Measurements from ENCODE around the gene RHOH. TPM values are rescaled to one million over a fixed set of nuclear protein-coding genes. Genes with fewer than 3 reads are reported as not detected.
"Not testable (repeated sequence)": the region's sequence is repeated elsewhere in the genome, so short reads cannot be mapped to it uniquely, and the experiment has no call there.

RHOH gene
- total and polyA plus RNA-seq, 9 of the 15 experiments (the other 6 are each of a cell fraction or from before 2014, with no cell fraction given) = 14.3 to 37.7 (median 23.2) TPM

GRCh38 chr4:40290611-40291186 lies 93.9 kb downstream of the RHOH start (continued):
- TF ChIP-seq ZMIZ1 (IDR thresholded peaks at IDR 0.05; ENCODE audit: low read depth in 2 of 2, low read length in 2 of 2) = peak in 1 of 2 experiments; percentile 88; a peak in 2 of 4 replicates
- TF ChIP-seq CC2D1A (IDR thresholded peaks at IDR 0.05) = peak; percentile 78; the same call in 1 of the 2 replicates
- peak; percentile 89 for TF ChIP-seq HDAC3 (IDR thresholded peaks at IDR 0.05; ENCODE audit: borderline replicate concordance, partially characterized antibody)
- TF ChIP-seq MLLT1 (IDR thresholded peaks at IDR 0.05) = peak in 1 of 2 experiments; percentile 73; a peak in 2 of 4 replicates
- 0 out of 2 replicates have a peak, but pooled peaks have one; percentile 36 for TF ChIP-seq MECOM (CRISPR knock-in tag; IDR thresholded peaks at IDR 0.05)
- TF ChIP-seq CXXC5 (CRISPR knock-in tag; IDR thresholded peaks at IDR 0.05) = 0 out of 2 replicates have a peak, but pooled peaks have one; percentile 41
- peak; percentile 93; the same call in 1 of the 2 replicates for TF ChIP-seq CTBP1 (IDR thresholded peaks at IDR 0.05; ENCODE audit: borderline replicate concordance)
- TF ChIP-seq C11orf30 (IDR thresholded peaks at IDR 0.05; ENCODE audit: low read depth) = peak; percentile 92
- peak; percentile 25; the same call in 1 of the 2 replicates for TF ChIP-seq BCOR (IDR thresholded peaks at IDR 0.05)
- TF ChIP-seq CBX5 (IDR thresholded peaks at IDR 0.05; ENCODE audit: borderline replicate concordance, low read depth) = 0 out of 2 replicates have a peak, but pooled peaks have one; percentile 19
- TF ChIP-seq MBD2 (IDR thresholded peaks at IDR 0.05; ENCODE audit: borderline replicate concordance, low read depth) = peak; percentile 85; the same call in 1 of the 2 replicates
- peak; percentile 84; the same call in 1 of the 2 replicates for TF ChIP-seq MYNN (IDR thresholded peaks at IDR 0.05)
- not testable (repeated sequence) for TF ChIP-seq MYNN, CEBPG (CRISPR knock-in tag; IDR thresholded peaks at IDR 0.05)
- 0 out of 2 replicates have a peak, but pooled peaks have one; percentile 47 for TF ChIP-seq PHB2 (IDR thresholded peaks at IDR 0.05; ENCODE audit: low read depth)
- peak; percentile 79 for TF ChIP-seq MAFF (IDR thresholded peaks at IDR 0.05; ENCODE audit: low read length)
- TF ChIP-seq ZNF263 (CRISPR knock-in tag; IDR thresholded peaks at IDR 0.05; ENCODE audit: borderline replicate concordance) = peak; percentile 24; the same call in 1 of the 2 replicates
- TF ChIP-seq TBL1XR1 (IDR thresholded peaks at IDR 0.05; ENCODE audit: low read length in 2 of 2) = peak in 1 of 2 experiments; percentile 89; a peak in 2 of 4 replicates
- TF ChIP-seq NCOA2 (IDR thresholded peaks at IDR 0.05; ENCODE audit: partially characterized antibody in 2 of 2) = peak; percentile 53 to 69
- TF ChIP-seq RAD21 (CRISPR knock-in tag; conservative IDR thresholded peaks at IDR 0.05 in 1 of 2, IDR thresholded peaks at IDR 0.05 in 1 of 2) = 0 out of 4 replicates have a peak, but pooled peaks of 1 of the 2 experiments have one; percentile 4
- TF ChIP-seq CEBPG (tag; conservative IDR thresholded peaks at IDR 0.05 in 1 of 2, IDR thresholded peaks at IDR 0.05 in 1 of 2) = peak in 1 of 2 experiments; percentile 52; a peak in 2 of 4 replicates
- TF ChIP-seq DACH1 (IDR thresholded peaks at IDR 0.05; ENCODE audit: partially characterized antibody) = peak; percentile 90
- TF ChIP-seq HMBOX1 (IDR thresholded peaks at IDR 0.05) = peak; percentile 99
- peak; percentile 24; the same call in 1 of the 2 replicates for TF ChIP-seq EGR1 (conservative IDR thresholded peaks at IDR 0.05)

All from K562 (cell line).